Thyroid gland (tissue), 4 donors: ENCODE measurements around the gene NUP62.

ENCODE experiments used
- CTCF ChIP-seq, 6 experiments: fragments of 200-600 bp in 3 of 6; fragments of 450-650 bp in 3 of 6; sonication (generic) in 3 of 6; IDR thresholded peaks; one replicate each; pipeline ENCODE4 v1.5.1; 2016 to 2019; ENCODE audit warnings: antibody characterized with exemption in 6 of 6, mild to moderate bottlenecking in 2 of 6, inconsistent platforms in 1 of 6, moderate library complexity in 1 of 6
- POLR2A ChIP-seq, 2 donors: fragments of 450-650 bp; IDR thresholded peaks; one replicate each; pipeline ENCODE4 v1.6.1; 2017; ENCODE audit warnings: antibody characterized with exemption in 2 of 2, mild to moderate bottlenecking in 2 of 2, moderate library complexity in 1 of 2

GRCh38 chr19:49908480-49909420, 20.6 kb downstream of the NUP62 start:
- no peak for TF ChIP-seq CTCF (IDR thresholded peaks at IDR 0.05)
- TF ChIP-seq POLR2A (IDR thresholded peaks at IDR 0.05): no peak
